ENCODE results near the gene MYPN.

The MYPN gene

DNA sequence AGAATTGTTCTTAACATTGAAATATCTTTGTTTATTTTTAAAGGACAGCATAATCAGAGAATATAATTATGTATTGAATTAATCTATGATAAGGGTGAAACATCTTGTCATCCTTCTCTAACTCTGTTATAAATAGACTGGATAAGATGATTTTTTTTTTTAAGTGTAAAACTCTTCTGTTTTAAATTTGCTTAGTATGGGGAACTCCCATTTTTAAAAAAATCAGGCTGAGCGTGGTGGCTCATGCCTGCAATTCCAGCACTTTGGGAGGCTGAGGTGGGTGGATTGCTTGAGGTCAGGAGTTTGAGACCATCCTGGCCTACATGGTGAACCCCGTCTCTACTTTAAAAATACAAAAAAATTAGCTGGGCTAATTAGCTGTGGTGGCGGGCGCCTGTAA is 24.8 kb upstream of the MYPN start:
- Histone ChIP-seq H3K27ac (no peak overlapping the region), H3K4me3 (no peak overlapping the region)
- DNase-seq (ENCODE audit: low spot score), result no peak
- TF ChIP-seq, protein P1, sequence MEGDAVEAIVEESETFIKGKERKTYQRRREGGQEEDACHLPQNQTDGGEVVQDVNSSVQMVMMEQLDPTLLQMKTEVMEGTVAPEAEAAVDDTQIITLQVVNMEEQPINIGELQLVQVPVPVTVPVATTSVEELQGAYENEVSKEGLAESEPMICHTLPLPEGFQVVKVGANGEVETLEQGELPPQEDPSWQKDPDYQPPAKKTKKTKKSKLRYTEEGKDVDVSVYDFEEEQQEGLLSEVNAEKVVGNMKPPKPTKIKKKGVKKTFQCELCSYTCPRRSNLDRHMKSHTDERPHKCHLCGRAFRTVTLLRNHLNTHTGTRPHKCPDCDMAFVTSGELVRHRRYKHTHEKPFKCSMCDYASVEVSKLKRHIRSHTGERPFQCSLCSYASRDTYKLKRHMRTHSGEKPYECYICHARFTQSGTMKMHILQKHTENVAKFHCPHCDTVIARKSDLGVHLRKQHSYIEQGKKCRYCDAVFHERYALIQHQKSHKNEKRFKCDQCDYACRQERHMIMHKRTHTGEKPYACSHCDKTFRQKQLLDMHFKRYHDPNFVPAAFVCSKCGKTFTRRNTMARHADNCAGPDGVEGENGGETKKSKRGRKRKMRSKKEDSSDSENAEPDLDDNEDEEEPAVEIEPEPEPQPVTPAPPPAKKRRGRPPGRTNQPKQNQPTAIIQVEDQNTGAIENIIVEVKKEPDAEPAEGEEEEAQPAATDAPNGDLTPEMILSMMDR (IDR thresholded peaks at IDR 0.05), result no peak

DNA sequence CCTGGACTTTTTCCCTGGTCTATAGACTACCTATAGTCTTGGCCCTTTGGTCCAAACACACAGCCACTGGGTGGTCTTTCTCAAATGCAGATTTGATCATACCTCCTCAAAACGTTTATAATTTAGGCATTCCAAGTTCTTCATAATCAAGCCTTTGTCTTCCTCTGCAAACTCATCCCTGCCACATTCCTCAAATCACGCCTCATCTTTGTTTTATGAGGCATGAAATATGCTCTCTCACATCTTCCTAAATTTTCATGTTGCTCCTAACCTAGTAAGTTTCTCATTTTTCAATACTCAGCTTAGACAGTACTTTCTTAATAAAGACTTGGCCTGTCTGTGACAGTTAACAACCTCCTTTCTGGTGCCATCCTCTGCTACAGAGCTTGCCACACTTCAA is 23.3 kb upstream of the MYPN start:
- Histone ChIP-seq H3K4me3 (no peak overlapping the region), H3K27ac (no peak overlapping the region)
- no peak for DNase-seq (ENCODE audit: low spot score)
- TF ChIP-seq, protein P1 (IDR thresholded peaks at IDR 0.05), result no peak

DNA sequence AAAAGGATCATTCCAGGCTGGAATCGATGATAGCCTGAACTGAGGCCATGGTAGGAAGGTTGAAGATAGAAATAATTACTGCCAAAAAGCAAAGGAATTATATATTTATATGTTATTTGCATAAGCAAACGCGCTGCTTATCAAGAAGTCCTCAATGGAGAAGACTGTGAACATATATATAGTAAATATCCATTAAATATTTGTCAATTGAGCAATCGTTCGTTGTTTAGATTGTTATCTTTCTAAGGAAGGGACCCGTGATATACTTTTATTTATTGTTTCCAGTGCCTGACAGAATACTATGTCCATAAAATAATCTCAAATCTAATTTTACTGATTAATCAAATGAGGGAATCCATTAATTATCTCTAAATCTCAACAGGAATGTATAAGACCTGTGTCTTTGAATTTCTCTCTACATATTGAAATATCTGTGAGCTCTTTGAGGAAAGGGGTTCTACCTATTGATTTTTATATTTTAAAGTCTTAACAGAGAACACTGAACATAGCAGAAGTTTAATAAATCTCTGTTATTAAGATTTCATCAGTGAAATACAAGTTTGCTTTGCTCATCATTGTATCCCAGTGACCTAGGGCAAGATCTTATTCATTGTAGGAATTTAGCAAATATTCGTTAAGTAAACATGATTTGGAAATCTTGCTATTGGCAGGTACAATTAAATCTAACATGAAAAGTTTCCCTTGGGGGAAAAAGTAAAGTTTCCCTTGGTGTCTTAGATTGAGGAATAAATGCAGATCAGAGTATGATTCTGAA is 22.2 kb upstream of the MYPN start:
- H3K27ac ChIP-seq, result no peak overlapping the region
- DNase-seq (ENCODE audit: low spot score), result no peak
- no peak overlapping the region for H3K4me3 ChIP-seq
- TF ChIP-seq, protein P1 (IDR thresholded peaks at IDR 0.05), result no peak

DNA sequence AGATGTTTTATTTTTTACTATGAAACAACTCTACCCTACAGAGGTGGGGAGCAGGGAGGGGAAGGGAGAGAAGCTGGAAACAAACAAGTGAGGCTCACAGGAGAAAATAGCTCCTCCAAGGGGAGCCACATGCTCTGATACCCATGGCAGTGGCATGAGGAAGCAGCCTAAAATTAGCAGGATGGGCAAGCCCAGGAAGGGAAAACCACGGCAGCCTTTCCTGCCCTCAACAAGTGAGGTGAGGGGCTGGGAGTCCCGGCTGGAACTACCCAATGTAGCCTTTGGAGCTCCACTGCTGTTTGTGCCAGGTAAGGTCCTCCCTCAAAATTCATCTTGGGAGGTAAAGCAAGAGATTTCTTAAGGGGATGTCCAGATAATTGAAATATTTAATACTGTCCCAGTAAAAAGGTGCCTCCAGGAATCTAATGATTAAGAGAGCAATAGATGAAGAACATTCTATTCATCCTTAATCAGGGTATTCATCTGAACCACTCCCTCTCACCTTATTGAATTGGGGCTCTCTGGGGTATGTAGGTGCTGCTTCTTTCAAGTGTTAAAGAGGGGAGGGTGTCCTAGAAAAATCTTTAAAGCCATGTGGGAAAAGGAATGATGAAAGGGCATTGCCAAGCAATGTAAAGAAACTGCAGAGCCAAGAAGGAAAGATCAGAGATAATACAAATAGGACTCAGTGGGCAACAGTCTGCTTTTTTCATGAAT is 21.4 kb upstream of the MYPN start:
- TF ChIP-seq, protein P1 (IDR thresholded peaks at IDR 0.05), result no peak

DNA sequence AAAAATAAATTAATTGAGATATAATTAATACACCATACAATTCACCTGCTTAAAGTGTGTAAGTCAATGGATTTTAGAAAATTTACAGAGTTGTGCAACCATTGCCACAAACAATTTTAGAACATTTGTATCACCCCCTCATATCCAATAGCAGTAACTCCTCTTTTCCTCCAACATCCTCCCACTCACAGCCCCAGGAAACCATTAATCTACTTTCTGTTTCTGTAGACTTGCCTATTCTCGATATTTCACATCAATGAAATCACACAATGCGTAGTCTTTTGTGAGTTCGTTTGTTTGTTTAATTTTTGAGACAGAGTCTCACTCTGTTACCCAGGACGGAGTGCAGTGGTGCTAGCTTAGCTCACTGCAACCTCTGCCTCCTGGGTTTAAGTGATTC is 20.5 kb upstream of the MYPN start:
- Histone ChIP-seq H3K27ac (no peak overlapping the region), H3K4me3 (no peak overlapping the region)

More for the DNA sequence above, 21.4 kb upstream of the MYPN start:
- Histone ChIP-seq H3K27ac (no peak overlapping the region), H3K4me3 (no peak overlapping the region)
- no peak for DNase-seq (ENCODE audit: low spot score)

GRCh38 chr10:68090586-68090985 is 18.7 kb upstream of the MYPN start:
- no peak overlapping the region for H3K4me3 ChIP-seq
- no peak overlapping the region for H3K27ac ChIP-seq
- TF ChIP-seq, protein P1 (IDR thresholded peaks at IDR 0.05), result no peak
- DNase-seq (ENCODE audit: low spot score), result no peak

More for the DNA sequence above, 20.5 kb upstream of the MYPN start:
- TF ChIP-seq, protein P1 (IDR thresholded peaks at IDR 0.05), result no peak
- DNase-seq (ENCODE audit: low spot score), result no peak

DNA sequence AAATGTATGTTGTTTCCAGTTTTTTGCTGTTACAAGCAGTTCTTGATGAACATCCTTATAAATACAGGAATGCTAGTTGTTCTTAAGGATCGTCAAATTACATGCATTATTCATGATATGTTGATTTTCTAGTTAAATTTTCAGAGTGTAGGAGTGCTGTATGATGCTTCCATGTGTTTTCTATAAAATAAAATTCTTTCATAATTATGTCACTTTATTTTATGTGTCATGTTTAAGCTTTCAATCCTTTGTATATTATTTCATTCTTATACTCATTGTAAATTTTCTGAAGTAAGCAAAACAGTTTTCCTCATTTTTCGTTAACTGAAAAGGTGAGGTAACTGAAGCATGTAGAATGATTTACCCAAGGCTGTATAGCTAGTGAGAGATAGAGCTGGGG is 16.8 kb upstream of the MYPN start:
- DNase-seq (ENCODE audit: low spot score), result no peak
- H3K27ac ChIP-seq, result no peak overlapping the region
- TF ChIP-seq, protein P1 (IDR thresholded peaks at IDR 0.05), result no peak
- H3K4me3 ChIP-seq, result no peak overlapping the region

All from coronary artery (tissue), 2 donors.